Endothelial cell (in vitro differentiated cells): ENCODE results near the gene RASAL2. TPM values are rescaled to one million over a fixed set of nuclear protein-coding genes. Genes with fewer than 3 reads are reported as not detected.

ENCODE experiments used
- DNase-seq: peaks from one replicate; pipeline ENCODE4 v3.0.0; 2021; ENCODE audit warnings: low spot score
- H3K27ac Mint-ChIP-seq: one replicate; pipeline ENCODE4 v1.8.0; 2021; ENCODE audit warnings: mixed read lengths, inconsistent platforms; ENCODE audit not compliant: unreplicated experiment
- H3K27me3 Mint-ChIP-seq: one replicate; pipeline ENCODE4 v1.8.0; 2021; ENCODE audit warnings: mild to moderate bottlenecking, moderate library complexity, mixed read lengths, inconsistent platforms; ENCODE audit not compliant: unreplicated experiment
- H3K36me3 Mint-ChIP-seq: one replicate; pipeline ENCODE4 v1.8.0; 2021; ENCODE audit warnings: mild to moderate bottlenecking, low read depth, mixed read lengths, inconsistent platforms; ENCODE audit not compliant: unreplicated experiment
- H3K4me1 Mint-ChIP-seq: one replicate; pipeline ENCODE4 v1.8.0; 2021; ENCODE audit warnings: mild to moderate bottlenecking, mixed read lengths, inconsistent platforms; ENCODE audit not compliant: unreplicated experiment
- H3K4me3 Mint-ChIP-seq: one replicate; pipeline ENCODE4 v1.8.0; 2021; ENCODE audit warnings: mild to moderate bottlenecking, mixed read lengths, inconsistent platforms; ENCODE audit not compliant: unreplicated experiment
- H3K9me3 Mint-ChIP-seq: one replicate; pipeline ENCODE4 v1.8.0; 2021; ENCODE audit warnings: mixed read lengths, inconsistent platforms; ENCODE audit not compliant: unreplicated experiment
- CTCF ChIP-seq: fragments of 200-600 bp; sonication (generic); IDR thresholded peaks from one replicate; pipeline ENCODE4 v1.5.0; 2021; ENCODE audit warnings: antibody characterized with exemption; ENCODE audit not compliant: unreplicated experiment
- total RNA-seq: library from RNA; stranded (reverse); fragmentation: NEBNext Ultra II Directional; extraction: Animal tissue kit (Norgen Biotek cat#: 25700); gene quantifications from one replicate; pipeline ENCODE4 v1.2.1, GENCODE V29; 2021; ENCODE audit not compliant: unreplicated experiment

The RASAL2 gene
- total RNA-seq, 1 donor from 2014 or later, result 82.1 TPM

GRCh38 chr1:178048883-178049282, 45.0 kb upstream of the RASAL2 start:
- TF ChIP-seq CTCF, result no peak
- H3K4me3 Mint-ChIP-seq, result no peak overlapping the region
- no peaks in the 10 kb centered on the region for H3K9me3 Mint-ChIP-seq
- H3K27ac Mint-ChIP-seq, result no peak overlapping the region
- no peaks in the 10 kb centered on the region for H3K36me3 Mint-ChIP-seq
- DNase-seq, result no peak
- H3K4me1 Mint-ChIP-seq, result peaks cover 42% of the 10 kb centered on the region
- peaks cover 6% of the 10 kb centered on the region for H3K27me3 Mint-ChIP-seq

- TF ChIP-seq CTCF, result no peak
- peak overlapping the region; percentile 86 for H3K27ac Mint-ChIP-seq
- no peaks in the 10 kb centered on the region for H3K36me3 Mint-ChIP-seq
- peaks cover 9% of the 10 kb centered on the region for H3K27me3 Mint-ChIP-seq
- H3K9me3 Mint-ChIP-seq, result no peaks in the 10 kb centered on the region
- no peak for DNase-seq
- H3K4me3 Mint-ChIP-seq, result no peak overlapping the region
- peaks cover 52% of the 10 kb centered on the region for H3K4me1 Mint-ChIP-seq
These were observed 43.8 kb upstream of the RASAL2 start for GRCh38 chr1:178050084-178050483.

GRCh38 chr1:178051071-178051470, 42.8 kb upstream of the RASAL2 start:
- H3K27ac Mint-ChIP-seq, result peak overlapping the region; percentile 86
- peaks cover 61% of the 10 kb centered on the region for H3K4me1 Mint-ChIP-seq
- peaks cover 12% of the 10 kb centered on the region for H3K27me3 Mint-ChIP-seq
- no peak for TF ChIP-seq CTCF
- DNase-seq, result no peak
- H3K9me3 Mint-ChIP-seq, result no peaks in the 10 kb centered on the region
- H3K36me3 Mint-ChIP-seq, result no peaks in the 10 kb centered on the region
- no peak overlapping the region for H3K4me3 Mint-ChIP-seq

- no peak for TF ChIP-seq CTCF
- Mint-ChIP-seq H3K9me3 (no peaks in the 10 kb centered on the region), H3K27ac (peak overlapping the region; percentile 86), H3K4me3 (no peak overlapping the region), H3K36me3 (no peaks in the 10 kb centered on the region), H3K4me1 (peaks cover 79% of the 10 kb centered on the region), H3K27me3 (peaks cover 14% of the 10 kb centered on the region)
- DNase-seq, result peak; percentile 33
These were observed 41.0 kb upstream of the RASAL2 start for GRCh38 chr1:178052650-178053461.

- peaks cover 95% of the 10 kb centered on the region for H3K4me1 Mint-ChIP-seq
- no peak for TF ChIP-seq CTCF
- peaks cover 14% of the 10 kb centered on the region for H3K27me3 Mint-ChIP-seq
- no peak overlapping the region for H3K4me3 Mint-ChIP-seq
- H3K27ac Mint-ChIP-seq, result peak overlapping the region; percentile 86
- no peaks in the 10 kb centered on the region for H3K36me3 Mint-ChIP-seq
- H3K9me3 Mint-ChIP-seq, result no peaks in the 10 kb centered on the region
- peak; percentile 42 for DNase-seq
These were observed 38.8 kb upstream of the RASAL2 start for GRCh38 chr1:178055093-178055492.
